K562 (cell line): Measurements from ENCODE around the gene KDM2A. TPM values are rescaled to one million over a fixed set of nuclear protein-coding genes. Genes with fewer than 3 reads are reported as not detected.

Experiments used
- ATAC-seq: fragments of 200-7000 bp; cut with Tn5 transposase; 3 replicates; pipeline ENCODE4 v1.9.1; 2020; ENCODE audit warnings: moderate library complexity
- BruUV-seq: library from RNA; stranded (reverse); fragments of 400-500 nt; replicated peaks from 2 replicates; lab custom pipeline; 2021; lab: Mats Ljungman, UMichigan
- CTCF ChIA-PET: fragments of 300-600 bp; formaldehyde crosslinking; extraction: SDS; loops from one replicate; lab custom pipeline; 2021; ENCODE audit warnings: low intra/inter-chr PET ratio; lab: Yijun Ruan, JAX
- POLR2A ChIA-PET: fragments of 300-600, 350-650 bp; sonication (Branson Sonifier 250); formaldehyde crosslinking; extraction: SDS; loops from one replicate; lab custom pipeline; 2021; ENCODE audit warnings: antibody characterized with exemption, inconsistent platforms; lab: Yijun Ruan, JAX
- DNase-seq, 4 experiments: peaks; one replicate each; pipeline versions ENCODE4 v3.0.0 to v3.0.0-alpha.2; 2011 to 2018; ENCODE audit warnings: low spot score in 3 of 4, mixed read lengths in 3 of 4; ENCODE audit errors: extremely low read depth in 1 of 4
- FAIRE-seq: peaks from 2 replicates; lab custom pipeline; 2011; peaks lifted over from hg19 to GRCh38; lab: Jason Lieb, UNC
- H2AFZ ChIP-seq: 2 replicates; pipeline ENCODE4 v1.6.0; 2011; ENCODE audit warnings: low read depth, low read length, control low read depth, inconsistent platforms
- H3K27ac ChIP-seq: fragments of 200-600 bp; 3 replicates; pipeline ENCODE4 v1.8.0; 2011; ENCODE audit warnings: low read depth, mild to moderate bottlenecking, control low read depth, inconsistent platforms, low read length, moderate library complexity, mixed read lengths; ENCODE audit errors: extremely low read depth
- H3K27me3 ChIP-seq, 2 experiments: fragments of 300-600 bp in 1 of 2; 2 replicates in 1 of 2; 3 replicates in 1 of 2; pipeline versions ENCODE4 v1.6.0 to v1.8.0; 2011; ENCODE audit warnings: inconsistent platforms in 2 of 2, low read length in 2 of 2, mild to moderate bottlenecking in 1 of 2, mixed read lengths in 1 of 2, moderate library complexity in 1 of 2; ENCODE audit not compliant: control insufficient read depth in 2 of 2, insufficient read depth in 2 of 2
- H3K36me3 ChIP-seq: fragments of 300-600 bp; 3 replicates; pipeline ENCODE4 v1.8.0; 2011; ENCODE audit warnings: mild to moderate bottlenecking, low read length, inconsistent platforms; ENCODE audit not compliant: control insufficient read depth, insufficient read depth
- H3K4me1 ChIP-seq, 2 experiments: fragments of 200-600 bp in 1 of 2; replicated peaks in 1 of 2; 2 replicates in 1 of 2; 3 replicates in 1 of 2; pipeline versions ENCODE4 v1.5.1 to v1.8.0; 2011; ENCODE audit warnings: inconsistent platforms in 2 of 2, low read length in 2 of 2, mild to moderate bottlenecking in 1 of 2, mixed read lengths in 1 of 2, moderate library complexity in 1 of 2; ENCODE audit not compliant: control insufficient read depth in 2 of 2, insufficient read depth in 2 of 2
- H3K4me2 ChIP-seq: 2 replicates; pipeline ENCODE4 v1.6.1; 2011; ENCODE audit warnings: low read length, control low read depth, inconsistent platforms, mixed read lengths; ENCODE audit not compliant: insufficient read depth
- H3K4me3 ChIP-seq: fragments of 200-600 bp; sonication (generic), shearing (Covaris generic); 2 replicates; pipeline ENCODE4 v1.5.1; 2016; ENCODE audit warnings: control low read depth, inconsistent platforms
- H3K79me2 ChIP-seq: fragments of 200-600 bp; 3 replicates; pipeline ENCODE4 v1.8.0; 2011; ENCODE audit warnings: low read length, inconsistent platforms; ENCODE audit not compliant: control insufficient read depth, insufficient read depth
- H3K9ac ChIP-seq, 2 experiments: 2 replicates each; pipeline versions ENCODE4 v1.6.0 to v1.6.1; 2011; ENCODE audit warnings: low read depth in 2 of 2, low read length in 2 of 2, control low read depth in 1 of 2, inconsistent platforms in 1 of 2, mild to moderate bottlenecking in 1 of 2, mixed read lengths in 1 of 2; ENCODE audit not compliant: insufficient read depth in 1 of 2
- H3K9me1 ChIP-seq: one replicate; pipeline ENCODE4 v1.6.0; 2011; ENCODE audit warnings: inconsistent platforms, mild to moderate bottlenecking, low read length, moderate library complexity; ENCODE audit not compliant: control insufficient read depth, insufficient read depth
- H3K9me3 ChIP-seq: replicated peaks from 2 replicates; pipeline ENCODE4 v1.5.1; 2011; ENCODE audit warnings: low read depth, low read length, inconsistent platforms; ENCODE audit not compliant: control insufficient read depth, insufficient read depth
- H4K20me1 ChIP-seq: replicated peaks from 2 replicates; pipeline ENCODE4 v1.6.1; 2011; ENCODE audit warnings: low read length, inconsistent platforms, mixed read lengths; ENCODE audit not compliant: control insufficient read depth, insufficient read depth
- ARHGAP35 ChIP-seq: fragments of 450-650 bp; IDR thresholded peaks from 2 replicates; pipeline ENCODE4 v1.6.1; 2018; ENCODE audit not compliant: partially characterized antibody
- CCAR2 ChIP-seq: fragments of 200-400 bp; formaldehyde crosslinking; IDR thresholded peaks from 2 replicates; pipeline ENCODE4 v1.6.1; 2017; ENCODE audit warnings: mild to moderate bottlenecking, low read depth, low read length
- ETV6 ChIP-seq, 3 experiments: fragments of 150-350 bp in 1 of 3; sonication (generic) in 1 of 3; formaldehyde crosslinking in 1 of 3; IDR thresholded peaks; 2 replicates each; pipeline versions ENCODE4 v1.6.1 to v1.8.0; 2014 to 2022; ENCODE audit warnings: borderline replicate concordance in 2 of 3, low read depth in 2 of 3, antibody characterized with exemption in 1 of 3, low read length in 1 of 3, mild to moderate bottlenecking in 1 of 3, missing genetic modification reagents in 1 of 3
- GABPA ChIP-seq: fragments of 200-800 bp; sonication (Bioruptor generic); conservative IDR thresholded peaks from 2 replicates; pipeline ENCODE4 v1.6.1; 2016; ENCODE audit warnings: low read depth, missing genetic modification characterization, missing compliant biosample characterization
- MXI1 ChIP-seq: IDR thresholded peaks from 2 replicates; pipeline ENCODE4 v1.6.1; 2011; ENCODE audit warnings: low read depth, mild to moderate bottlenecking, improper control_type of control experiment, low read length
- NUFIP1 ChIP-seq: fragments of 450-650 bp; IDR thresholded peaks from 2 replicates; pipeline ENCODE4 v1.6.1; 2018; ENCODE audit not compliant: partially characterized antibody
- PBX2 ChIP-seq, 2 experiments: IDR thresholded peaks in 1 of 2; conservative IDR thresholded peaks in 1 of 2; 2 replicates each; pipeline ENCODE4 v1.6.1; 2016; ENCODE audit warnings: low read depth in 2 of 2, mild to moderate bottlenecking in 1 of 2, missing compliant biosample characterization in 1 of 2, missing genetic modification characterization in 1 of 2, moderate library complexity in 1 of 2
- PKNOX1 ChIP-seq: fragments of 450-650 bp; IDR thresholded peaks from 2 replicates; pipeline ENCODE4 v1.6.1; 2016
- RBM22 ChIP-seq: fragments of 200-400 bp; formaldehyde crosslinking; IDR thresholded peaks from 2 replicates; pipeline ENCODE4 v1.6.1; 2018; ENCODE audit warnings: low read length, low read depth; ENCODE audit not compliant: poor library complexity, severe bottlenecking
- RBM34 ChIP-seq: fragments of 200-400 bp; formaldehyde crosslinking; IDR thresholded peaks from 2 replicates; pipeline ENCODE4 v1.6.1; 2018; ENCODE audit warnings: low read length, borderline replicate concordance; ENCODE audit not compliant: insufficient read depth
- RUNX1 ChIP-seq: sonication (generic); IDR thresholded peaks from 2 replicates; pipeline ENCODE4 v1.6.1; 2016; ENCODE audit warnings: antibody characterized with exemption, low read depth
- TCF7 ChIP-seq: sonication (generic); IDR thresholded peaks from 2 replicates; pipeline ENCODE4 v1.6.1; 2016; ENCODE audit warnings: antibody characterized with exemption, borderline replicate concordance
- ZNF143 ChIP-seq: sonication (generic); formaldehyde crosslinking; IDR thresholded peaks from 2 replicates; pipeline ENCODE4 v1.9.0; 2022; ENCODE audit warnings: mild to moderate bottlenecking, missing genetic modification reagents
- ZNF512 ChIP-seq: IDR thresholded peaks from 2 replicates; pipeline ENCODE4 v1.6.1; 2016; ENCODE audit warnings: missing genetic modification characterization, missing compliant biosample characterization
- WGBS: fragments of 100-300 bp; shearing (Covaris generic); methylation state at CpG from one replicate; pipeline ENCODE4 v1.1.6; 2016; ENCODE audit warnings: low coverage, mixed read lengths; ENCODE audit not compliant: insufficient coverage; ENCODE audit errors: missing lambda C conversion rate; 5-methylcytosine and 5-hydroxymethylcytosine counted together
- in situ Hi-C: fragments of 300-500 bp; cut with MboI; formaldehyde crosslinking; loops from 4 replicates; pipeline ENCODE4 v1.15.0; 2018; ENCODE audit warnings: inconsistent platforms, mixed read lengths
- intact Hi-C: fragments of 100-400 bp; cut with micrococcal nuclease; formaldehyde crosslinking; loops from 2 replicates; pipeline ENCODE4 v1.14.2; 2022
- polyA plus RNA-seq, 8 experiments: library from polyadenylated mRNA; depleted of rRNA in 4 of 8; stranded (reverse) in 5 of 8; unstranded in 3 of 8; fragments of >200 nt; fragmentation: Nextera tagmentation in 2 of 8; fragmentation: Illumina TruSeq in 1 of 8; extraction: Ambion mirVana in 2 of 8; extraction: Trizol in 1 of 8; gene quantifications; 2 replicates each; pipeline versions ENCODE4 v1.2.1 to v1.2.3, GENCODE V29; 2011 to 2014; ENCODE audit warnings: inconsistent platforms in 1 of 8, missing spikeins in 1 of 8
- total RNA-seq, 7 experiments: library from RNA; depleted of rRNA in 6 of 7; stranded (reverse); fragments of >200 nt in 6 of 7; fragmentation: Illumina TruSeq in 2 of 7; extraction: Trizol in 2 of 7; gene quantifications; 2 replicates each; pipeline versions ENCODE4 v1.2.1 to v1.2.3, GENCODE V29; 2011 to 2021; ENCODE audit warnings: low replicate concordance in 1 of 7

KDM2A gene
- total and polyA plus RNA-seq, 9 of the 15 experiments (the other 6 are each of a cell fraction or from before 2014, with no cell fraction given): 5.0 to 39.3 (median 21.3) TPM

GRCh38 chr11:67250059-67251043, 131.3 kb downstream of the KDM2A start:
- FAIRE-seq (no peak), DNase-seq (no peak), ATAC-seq (no peak)
- Histone ChIP-seq H3K79me2 (peaks cover 7% of the 10 kb centered on the region), H4K20me1 (peaks cover 3% of the 10 kb centered on the region; the same call in 1 of the 2 replicates), H3K36me3 (peaks cover 99% of the 10 kb centered on the region), H3K9me3 (no peaks in the 10 kb centered on the region), H2AFZ (no peak overlapping the region), H3K4me3 (no peak overlapping the region), H3K27me3 (no peaks in the 10 kb centered on the region), H3K4me2 (no peak overlapping the region), H3K9me1 (no peaks in the 10 kb centered on the region), H3K9ac (no peak overlapping the region; a peak in 1 of 4 replicates), H3K4me1 (peaks cover 0 to 11% of the 10 kb centered on the region in 2 experiments; a peak in 1 of 5 replicates), H3K27ac (no peak overlapping the region)
- ChIA-PET POLR2A (interaction anchor here (0.6 to 6.8 kb wide), 5 partner anchors 10 to 67 kb away, joined by 3 to 58 read pairs (median 3); no protein-coding TSS in a partner anchor), CTCF (no interaction called here)
- 93% methylated on average over 23 of the region's 37 CpGs for WGBS
- in situ Hi-C loops (no loop called here), intact Hi-C loops (no loop called here)
- no TSS peak for BruUV-seq
- no peak for TF ChIP-seq PBX2 (CRISPR knock-in tag; IDR thresholded peaks at IDR 0.05; ENCODE audit: low read depth)
- no peak for TF ChIP-seq PBX2 (tag; conservative IDR thresholded peaks at IDR 0.05; ENCODE audit: low read depth)
- no peak for TF ChIP-seq GABPA
- TF ChIP-seq RBM34: no peak
- no peak for TF ChIP-seq MXI1
- TF ChIP-seq ZNF143: no peak
- TF ChIP-seq ZNF512 (tag): no peak
- no peak for TF ChIP-seq NUFIP1
- peak; percentile 56 for TF ChIP-seq RBM22
- no peak for TF ChIP-seq PKNOX1
- TF ChIP-seq ETV6 (IDR thresholded peaks at IDR 0.05; ENCODE audit: borderline replicate concordance in 1 of 2, low read depth in 2 of 2, low read length in 1 of 2): no peak
- TF ChIP-seq ETV6 (CRISPR knock-in tag; IDR thresholded peaks at IDR 0.05; ENCODE audit: borderline replicate concordance): no peak
- no peak for TF ChIP-seq ARHGAP35
- no peak for TF ChIP-seq RUNX1
- TF ChIP-seq TCF7: no peak
- TF ChIP-seq CCAR2: no peak
